Activated T-cell treated with anti-CD3 and anti-CD28 coated beads for 24 hours (primary cell): ENCODE data around the gene CPM.
"Not testable (repeated sequence)": the region's sequence is repeated elsewhere in the genome, so short reads cannot be mapped to it uniquely, and the experiment has no call there.

ENCODE experiments used
- DNase-seq: peaks from one replicate; pipeline ENCODE4 v3.0.0-alpha.2; 2020; ENCODE audit warnings: low read depth

CPM gene

GRCh38 chr12:68851592-68852306, 81.2 kb downstream of the CPM start:
- DNase-seq, result no peak

DNA sequence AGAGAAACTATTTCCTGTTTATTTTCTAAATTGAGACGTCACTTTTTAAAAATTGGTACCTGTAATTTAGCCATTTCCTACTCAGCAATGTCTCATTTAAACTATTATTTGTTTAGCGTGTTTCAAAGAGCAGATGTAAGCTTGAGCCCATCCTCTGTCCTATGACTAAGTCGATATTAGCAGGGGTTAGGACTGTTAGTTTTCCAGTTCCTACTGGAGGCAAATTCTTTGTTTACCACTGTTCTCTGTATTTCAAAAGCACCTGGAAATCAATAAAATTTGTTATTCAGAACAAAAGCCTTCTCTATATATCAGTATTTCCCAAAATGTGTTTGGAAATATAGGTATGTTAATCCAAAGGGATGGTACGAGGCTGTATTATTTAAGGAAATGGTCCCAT, 82.6 kb downstream of the CPM start:
- DNase-seq, result no peak

DNA sequence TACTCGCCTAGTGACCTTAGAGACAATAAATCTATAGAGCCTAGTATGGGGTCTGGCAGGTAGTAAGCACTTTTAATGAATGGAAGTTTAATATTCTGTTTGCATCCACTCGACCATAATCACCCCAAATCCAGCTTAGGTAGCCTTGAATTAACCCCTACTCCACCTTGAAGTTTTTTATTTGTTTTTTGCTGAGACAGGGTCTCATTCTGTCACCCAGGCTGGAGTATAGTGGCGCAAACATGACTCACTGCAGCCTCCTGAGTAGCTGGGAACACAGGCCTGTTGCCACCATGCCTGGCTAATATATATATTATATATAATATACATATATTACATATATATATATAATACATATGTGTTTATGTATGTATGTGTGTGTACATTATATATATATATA, 86.2 kb downstream of the CPM start:
- DNase-seq, result no peak

DNA sequence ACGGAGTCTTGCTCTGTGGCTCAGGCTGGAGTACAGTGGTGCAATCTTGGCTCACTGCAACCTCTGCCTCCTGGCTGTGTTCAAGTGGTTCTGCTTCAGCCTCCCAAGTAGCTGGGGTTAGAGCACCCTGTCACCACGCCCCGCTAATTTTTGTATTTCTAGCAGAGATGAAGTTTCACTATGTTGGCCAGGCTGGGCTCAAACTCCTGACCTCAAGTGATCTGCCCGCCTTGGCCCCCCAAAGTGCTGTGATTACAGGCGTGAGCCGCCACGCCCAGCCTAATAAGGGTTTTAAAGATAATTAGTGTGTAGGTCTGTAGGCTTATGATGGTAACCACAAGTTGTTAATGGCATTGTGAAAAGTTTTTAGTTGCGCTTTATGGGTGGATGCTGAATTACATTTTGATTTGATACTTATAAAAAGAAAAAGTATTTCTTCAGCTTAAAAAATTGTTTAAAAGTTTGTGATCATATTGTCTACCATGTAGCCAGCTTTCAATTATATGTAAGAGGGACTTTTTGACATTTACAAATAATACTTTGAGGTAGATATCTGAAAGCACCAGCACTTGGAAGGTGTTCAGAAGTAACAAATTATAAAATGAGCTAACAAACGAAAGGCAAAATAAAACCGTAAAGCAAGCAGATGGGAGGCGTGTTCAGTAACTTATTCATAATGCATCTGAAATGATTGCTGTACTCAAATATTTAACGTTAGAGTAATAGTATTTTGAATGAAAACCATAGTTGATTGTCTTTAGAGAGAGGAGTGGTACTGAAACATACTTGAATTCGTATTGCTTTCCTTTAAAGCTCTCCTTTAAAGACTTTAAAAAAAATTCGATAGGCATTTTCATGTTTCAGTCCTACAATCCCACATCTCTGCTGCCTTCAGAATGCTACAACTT, 87.9 kb downstream of the CPM start:
- no peak for DNase-seq

DNA sequence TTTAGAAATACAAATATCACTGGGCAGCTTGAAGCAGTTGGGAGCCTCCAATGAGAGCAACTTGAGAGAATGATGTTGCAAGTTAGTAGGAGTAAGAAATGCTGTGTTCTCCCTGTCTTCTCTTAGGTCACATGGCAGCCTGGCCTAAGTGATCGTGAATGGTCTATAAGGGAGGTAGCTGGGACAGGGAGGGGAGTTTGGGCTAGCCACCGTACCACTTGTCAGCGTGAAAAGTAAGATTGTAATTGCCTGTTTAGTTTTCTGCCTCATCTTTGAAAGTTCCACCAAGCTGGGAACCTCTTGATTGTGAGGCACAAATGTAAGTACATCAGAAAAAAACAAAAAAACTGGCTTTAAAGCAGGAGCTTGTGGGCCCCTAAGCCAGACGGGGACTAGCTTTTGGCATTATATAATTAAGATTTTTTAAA, 88.6 kb downstream of the CPM start:
- DNase-seq, result no peak

GRCh38 chr12:68842784-68843567, 90.0 kb downstream of the CPM start:
- DNase-seq, result no peak

- no peak for DNase-seq
Measured at GRCh38 chr12:68842123-68842522, 90.8 kb downstream of the CPM start.

- DNase-seq, result no peak
Measured at GRCh38 chr12:68841717-68842116, 91.3 kb downstream of the CPM start.

DNA sequence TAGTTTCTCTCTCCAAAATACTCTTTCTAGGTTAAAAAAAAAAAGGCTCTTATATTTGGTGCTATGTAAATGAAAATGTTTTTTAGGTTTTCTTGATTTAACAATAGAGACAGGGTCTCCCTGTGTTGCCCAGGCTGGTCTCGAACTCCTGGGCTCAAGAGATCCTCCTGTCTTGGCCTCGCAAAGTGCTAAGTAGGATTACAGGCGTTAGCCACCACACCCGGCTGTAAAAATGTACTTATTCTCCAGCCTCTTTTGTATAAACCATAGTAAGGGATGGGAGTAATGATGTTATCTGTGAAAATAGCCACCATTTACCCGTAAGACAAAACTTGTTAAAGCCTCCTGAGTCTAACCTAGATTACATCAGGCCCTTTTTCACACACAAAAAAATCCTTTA, 91.8 kb downstream of the CPM start:
- not testable (repeated sequence) for DNase-seq

DNA sequence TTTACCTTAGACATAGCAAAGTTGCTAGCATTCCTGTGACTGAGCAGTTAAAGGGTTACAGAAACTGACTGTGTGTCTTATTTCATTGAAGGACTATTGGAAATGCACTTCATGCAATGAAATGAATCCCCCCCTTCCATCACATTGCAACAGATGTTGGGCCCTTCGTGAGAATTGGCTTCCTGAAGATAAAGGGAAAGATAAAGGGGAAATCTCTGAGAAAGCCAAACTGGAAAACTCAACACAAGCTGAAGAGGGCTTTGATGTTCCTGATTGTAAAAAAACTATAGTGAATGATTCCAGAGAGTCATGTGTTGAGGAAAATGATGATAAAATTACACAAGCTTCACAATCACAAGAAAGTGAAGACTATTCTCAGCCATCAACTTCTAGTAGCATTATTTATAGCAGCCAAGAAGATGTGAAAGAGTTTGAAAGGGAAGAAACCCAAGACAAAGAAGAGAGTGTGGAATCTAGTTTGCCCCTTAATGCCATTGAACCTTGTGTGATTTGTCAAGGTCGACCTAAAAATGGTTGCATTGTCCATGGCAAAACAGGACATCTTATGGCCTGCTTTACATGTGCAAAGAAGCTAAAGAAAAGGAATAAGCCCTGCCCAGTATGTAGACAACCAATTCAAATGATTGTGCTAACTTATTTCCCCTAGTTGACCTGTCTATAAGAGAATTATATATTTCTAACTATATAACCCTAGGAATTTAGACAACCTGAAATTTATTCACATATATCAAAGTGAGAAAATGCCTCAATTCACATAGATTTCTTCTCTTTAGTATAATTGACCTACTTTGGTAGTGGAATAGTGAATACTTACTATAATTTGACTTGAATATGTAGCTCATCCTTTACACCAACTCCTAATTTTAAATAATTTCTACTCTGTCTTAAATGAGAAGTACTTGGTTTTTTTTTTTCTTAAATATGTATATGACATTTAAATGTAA, 93.5 kb downstream of the CPM start:
- DNase-seq, result no peak

GRCh38 chr12:68838046-68838886, 94.7 kb downstream of the CPM start:
- DNase-seq, result no peak

DNA sequence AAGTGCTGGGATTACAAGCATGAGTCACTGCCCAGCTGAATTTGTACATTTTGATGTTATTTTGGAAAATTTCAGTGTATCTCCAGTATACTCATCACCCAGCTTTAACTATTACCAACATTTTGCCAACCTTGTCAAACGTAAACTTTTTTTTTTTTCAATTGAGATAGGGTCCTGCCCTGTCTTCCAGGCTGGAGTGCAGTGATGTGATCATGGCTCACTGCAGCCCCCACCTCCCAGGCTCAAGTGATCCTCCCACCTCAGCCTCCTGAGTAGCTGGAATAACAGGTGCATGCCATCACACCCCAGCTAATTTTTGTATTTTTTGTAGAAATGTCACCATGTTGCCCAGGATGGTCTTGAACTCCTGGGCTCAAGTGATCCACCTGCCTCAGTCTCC, 95.8 kb downstream of the CPM start:
- DNase-seq, result no peak

GRCh38 chr12:68835333-68835908, 97.5 kb downstream of the CPM start:
- DNase-seq, result no peak

DNA sequence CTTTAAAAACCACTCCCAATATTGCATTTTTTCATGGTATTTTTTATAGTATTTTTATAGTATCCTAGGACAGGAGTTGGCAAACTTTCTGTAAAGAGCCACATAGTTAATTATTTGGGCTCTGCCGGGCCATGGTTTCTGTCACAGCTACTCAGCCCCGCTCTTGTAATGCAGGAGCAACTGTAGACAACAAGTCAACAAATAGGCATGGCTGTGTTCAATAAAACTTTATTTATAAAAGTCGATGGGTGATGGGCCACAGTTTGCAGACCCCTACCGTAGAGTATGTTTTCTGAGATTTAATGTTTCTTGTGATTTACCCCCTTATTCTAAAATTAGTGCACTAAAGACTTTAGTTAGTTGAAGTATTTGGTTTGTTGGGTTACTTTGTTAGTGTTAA, 99.5 kb downstream of the CPM start:
- no peak for DNase-seq

DNA sequence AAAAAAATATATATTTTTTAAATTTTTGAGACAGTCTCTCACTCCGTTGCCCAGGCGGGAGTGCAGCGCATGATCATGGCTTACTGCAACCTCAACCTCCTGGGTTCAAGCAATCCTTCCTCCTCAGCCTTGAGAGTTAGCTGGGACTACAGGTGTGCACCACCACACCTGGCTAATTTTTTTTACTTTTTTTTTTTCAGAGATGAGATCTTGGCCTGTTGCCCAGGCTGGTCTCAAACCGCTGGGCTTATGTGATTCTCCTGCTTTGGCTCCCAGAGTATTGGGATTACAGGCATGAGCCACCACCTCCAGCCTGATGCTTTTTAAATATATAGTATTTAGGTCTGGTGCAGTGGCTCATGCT, 100.5 kb downstream of the CPM start:
- DNase-seq, result no peak

DNA sequence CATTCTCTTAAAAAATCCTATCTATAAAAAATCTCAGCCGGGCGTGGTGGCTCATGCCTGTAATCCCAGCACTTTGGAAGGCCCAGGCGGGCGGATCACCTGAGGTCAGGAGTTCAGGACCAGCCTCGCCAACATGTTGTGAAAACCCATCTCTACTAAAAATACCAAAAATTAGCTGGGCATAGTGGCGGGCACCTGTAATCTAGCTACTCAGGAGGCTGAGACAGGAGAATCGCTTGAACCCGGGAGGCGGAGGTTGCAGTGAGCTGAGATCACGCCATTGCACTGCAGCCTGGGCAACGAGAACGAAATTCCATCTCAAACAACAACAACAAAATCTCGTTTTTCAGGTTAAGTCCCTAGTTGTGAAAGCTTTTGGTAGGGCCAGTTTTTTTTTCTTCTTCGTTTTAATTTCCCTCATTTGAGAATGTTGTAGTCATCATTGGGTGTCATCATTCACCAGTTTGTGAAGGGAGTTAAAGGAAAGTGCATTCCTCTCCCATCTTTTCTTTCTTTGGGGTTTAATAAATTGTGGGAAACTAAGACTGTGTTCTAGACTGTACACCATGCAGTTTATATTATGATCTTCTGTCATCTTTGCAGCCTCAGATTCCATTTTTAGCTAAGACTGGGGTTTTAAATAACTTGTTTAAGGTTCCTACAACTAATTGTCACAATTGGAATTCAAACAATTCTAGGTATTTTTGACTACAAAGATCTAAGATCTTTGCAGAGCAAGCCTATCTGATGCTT, 101.0 kb downstream of the CPM start:
- DNase-seq, result no peak

- no peak for DNase-seq
Measured at GRCh38 chr12:68831272-68831671, 101.7 kb downstream of the CPM start.

- no peak for DNase-seq
Measured at GRCh38 chr12:68828672-68829068, 104.3 kb downstream of the CPM start.

DNA sequence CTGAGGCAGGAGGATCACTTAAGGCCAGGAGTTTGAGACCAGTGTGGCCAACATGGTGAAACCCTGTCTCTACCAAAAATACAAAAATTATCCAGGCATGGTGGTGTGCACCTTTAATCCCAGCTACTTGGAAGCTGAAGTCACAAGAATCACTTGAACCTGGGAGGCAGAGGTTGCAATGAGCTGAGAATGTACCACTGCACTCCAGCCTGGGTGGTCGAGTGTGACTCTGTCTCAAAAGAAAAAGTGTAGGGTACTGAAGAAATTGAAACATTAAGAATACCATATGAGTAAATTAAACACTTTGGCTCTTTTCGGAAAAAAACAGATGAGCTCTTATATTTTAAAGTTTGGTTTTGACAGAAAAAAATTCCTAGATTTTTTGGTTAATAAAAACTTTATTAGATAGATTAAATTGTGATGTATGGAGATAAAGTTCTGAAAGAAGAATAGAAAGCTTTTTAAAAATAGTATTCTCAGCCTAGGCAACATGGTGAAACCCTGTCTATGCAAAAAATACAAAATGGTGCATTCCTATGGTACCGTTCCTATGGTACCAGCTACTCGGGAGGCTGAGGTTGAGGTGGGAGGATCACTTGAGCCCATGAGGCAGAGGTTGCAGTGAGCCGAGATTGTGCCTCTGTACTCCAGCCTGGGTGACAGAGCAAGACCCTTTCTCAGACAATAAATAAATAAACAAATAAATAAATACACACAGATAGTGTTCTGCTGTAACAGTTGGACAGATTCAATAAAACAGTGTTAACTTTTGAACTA, 104.9 kb downstream of the CPM start:
- DNase-seq, result no peak
